MM.1S (cell line): ENCODE measurements around the gene LSM14B.

Experiments
- EZH2 ChIP-seq: fragments of 300-600 bp; sonication (generic); optimal IDR thresholded peaks from 2 replicates; pipeline ENCODE3; 2017; ENCODE audit warnings: low read depth, mild to moderate bottlenecking, antibody characterized with exemption, low read length, mixed read lengths
- TF ChIP-seq, protein P1 (sequence below): fragments of 300-600 bp; sonication (generic); IDR thresholded peaks from 2 replicates; pipeline ENCODE4 v1.5.1; 2016; ENCODE audit warnings: antibody characterized with exemption, low read length, mixed read lengths

DNA sequence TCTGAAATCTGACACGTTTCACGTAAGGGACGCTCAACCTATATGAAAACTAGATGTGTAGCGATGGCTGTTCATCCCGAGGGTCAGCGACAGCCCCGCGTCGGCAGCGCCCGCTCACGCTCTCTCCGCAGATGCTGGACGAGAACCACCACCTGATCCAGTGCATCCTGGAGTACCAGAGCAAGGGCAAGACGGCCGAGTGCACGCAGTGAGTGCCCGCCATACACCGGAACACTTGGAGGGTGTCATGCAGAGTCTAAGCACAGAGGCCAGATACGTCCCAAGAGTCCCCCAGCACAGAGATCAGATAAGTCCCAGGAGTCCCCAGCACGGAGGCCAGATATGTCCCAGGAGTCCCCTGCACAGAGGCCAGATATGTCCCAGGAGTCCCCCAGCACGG, 36.3 kb downstream of the LSM14B start:
- TF ChIP-seq EZH2, result no peak
- TF ChIP-seq, protein P1, sequence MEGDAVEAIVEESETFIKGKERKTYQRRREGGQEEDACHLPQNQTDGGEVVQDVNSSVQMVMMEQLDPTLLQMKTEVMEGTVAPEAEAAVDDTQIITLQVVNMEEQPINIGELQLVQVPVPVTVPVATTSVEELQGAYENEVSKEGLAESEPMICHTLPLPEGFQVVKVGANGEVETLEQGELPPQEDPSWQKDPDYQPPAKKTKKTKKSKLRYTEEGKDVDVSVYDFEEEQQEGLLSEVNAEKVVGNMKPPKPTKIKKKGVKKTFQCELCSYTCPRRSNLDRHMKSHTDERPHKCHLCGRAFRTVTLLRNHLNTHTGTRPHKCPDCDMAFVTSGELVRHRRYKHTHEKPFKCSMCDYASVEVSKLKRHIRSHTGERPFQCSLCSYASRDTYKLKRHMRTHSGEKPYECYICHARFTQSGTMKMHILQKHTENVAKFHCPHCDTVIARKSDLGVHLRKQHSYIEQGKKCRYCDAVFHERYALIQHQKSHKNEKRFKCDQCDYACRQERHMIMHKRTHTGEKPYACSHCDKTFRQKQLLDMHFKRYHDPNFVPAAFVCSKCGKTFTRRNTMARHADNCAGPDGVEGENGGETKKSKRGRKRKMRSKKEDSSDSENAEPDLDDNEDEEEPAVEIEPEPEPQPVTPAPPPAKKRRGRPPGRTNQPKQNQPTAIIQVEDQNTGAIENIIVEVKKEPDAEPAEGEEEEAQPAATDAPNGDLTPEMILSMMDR, result no peak
